Activated naive CD8-positive, alpha-beta T cell treated with anti-CD3 and anti-CD28 coated beads, Interleukin-2, amount 10 ng/mL, durations not matched to agents 7 days and 5 days (primary cell): Measurements from ENCODE around the gene PNPLA6. TPM values are rescaled to one million over a fixed set of nuclear protein-coding genes. Genes with fewer than 3 reads are reported as not detected.

Experiments
- ATAC-seq: fragments of 150-1000 bp; cut with Tn5 transposase; one replicate; pipeline ENCODE4 v1.10.0; 2021; ENCODE audit warnings: low read depth, moderate library complexity
- POLR2A ChIA-PET: fragments of 350-600 bp; sonication (Branson Sonifier 250); formaldehyde crosslinking; loops from one replicate; lab custom pipeline; 2021; ENCODE audit warnings: antibody characterized with exemption; lab: Charles Lee
- DNase-seq: peaks from one replicate; pipeline ENCODE4 v3.0.0; 2021
- H3K27ac Mint-ChIP-seq: one replicate; pipeline ENCODE4 v1.8.0; 2022; ENCODE audit warnings: mild to moderate bottlenecking, mixed read lengths
- H3K27me3 Mint-ChIP-seq: one replicate; pipeline ENCODE4 v1.8.0; 2022; ENCODE audit warnings: mild to moderate bottlenecking, moderate library complexity, mixed read lengths
- H3K36me3 Mint-ChIP-seq: one replicate; pipeline ENCODE4 v1.8.0; 2021; ENCODE audit warnings: mild to moderate bottlenecking, mixed read lengths
- H3K4me1 Mint-ChIP-seq: one replicate; pipeline ENCODE4 v1.8.0; 2021; ENCODE audit warnings: mixed read lengths
- H3K4me3 Mint-ChIP-seq: one replicate; pipeline ENCODE4 v1.8.0; 2022; ENCODE audit warnings: mild to moderate bottlenecking, moderate library complexity, mixed read lengths
- H3K9me3 Mint-ChIP-seq: one replicate; pipeline ENCODE4 v1.8.0; 2021; ENCODE audit warnings: mixed read lengths
- total RNA-seq, 2 experiments: library from RNA; stranded (reverse); gene quantifications; one replicate each; pipeline ENCODE4 v1.2.3, GENCODE V29; 2021

Gene PNPLA6
- total RNA-seq, 2 experiments from 2014 or later, result 152 to 155 TPM

GRCh38 chr19:7542556-7543348 is 7.2 kb downstream of the PNPLA6 start:
- DNase-seq, result no peak
- ATAC-seq, result no peak
- Mint-ChIP-seq H3K27me3 (no peaks in the 10 kb centered on the region), H3K27ac (peak overlapping the region; percentile 51), H3K4me1 (peaks cover 33% of the 10 kb centered on the region), H3K4me3 (no peak overlapping the region), H3K9me3 (no peaks in the 10 kb centered on the region), H3K36me3 (peaks cover 28% of the 10 kb centered on the region)
- POLR2A ChIA-PET, result no interaction called here

- Mint-ChIP-seq H3K36me3 (peaks cover 23% of the 10 kb centered on the region), H3K4me1 (peaks cover 35% of the 10 kb centered on the region), H3K4me3 (peak overlapping the region; percentile 77), H3K9me3 (no peaks in the 10 kb centered on the region), H3K27ac (peak overlapping the region; percentile 95), H3K27me3 (no peaks in the 10 kb centered on the region)
- ATAC-seq (peak; percentile 68), DNase-seq (no peak)
- POLR2A ChIA-PET, result interaction anchor here (1.1 to 3.2 kb wide), 4 partner anchors 9 to 85 kb away, joined by 3 to 28 read pairs (median 4); partner anchors contain the start of genes MCOLN1, PET100 and PNPLA6
Measured at GRCh38 chr19:7544626-7545025, 9.1 kb downstream of the PNPLA6 start.

- Mint-ChIP-seq H3K27me3 (no peaks in the 10 kb centered on the region), H3K9me3 (no peaks in the 10 kb centered on the region), H3K4me3 (peak overlapping the region; percentile 77), H3K4me1 (peaks cover 33% of the 10 kb centered on the region), H3K27ac (peak overlapping the region; percentile 95), H3K36me3 (peaks cover 25% of the 10 kb centered on the region)
- POLR2A ChIA-PET, result interaction anchor here (1.1 to 3.2 kb wide), 4 partner anchors 10 to 85 kb away, joined by 3 to 28 read pairs (median 4); partner anchors contain the start of genes MCOLN1, PET100 and PNPLA6
- DNase-seq (no peak), ATAC-seq (no peak)
Measured at GRCh38 chr19:7545300-7545699, 9.8 kb downstream of the PNPLA6 start.

DNA sequence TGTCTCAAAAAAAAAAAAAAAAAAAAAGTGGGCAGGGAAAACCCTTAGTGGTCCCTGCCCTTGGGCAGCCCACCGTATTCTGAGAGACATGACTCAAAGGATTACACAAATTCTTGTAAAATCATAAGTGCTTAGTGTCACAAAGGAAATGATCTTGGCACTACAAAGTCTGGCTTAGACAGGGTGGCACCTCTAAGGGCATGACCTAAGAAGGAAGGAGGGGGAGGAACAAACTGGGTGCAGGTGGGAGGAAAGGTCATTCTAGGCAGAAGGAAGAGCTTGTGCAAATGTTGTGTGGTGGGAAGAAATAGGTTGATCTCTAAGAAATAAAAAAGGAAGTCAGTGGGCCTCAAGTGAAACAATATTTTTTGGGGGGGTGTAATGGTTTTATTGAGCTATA is 10.4 kb downstream of the PNPLA6 start:
- H3K27ac Mint-ChIP-seq, result peak overlapping the region; percentile 76
- POLR2A ChIA-PET, result interaction anchor here (0.7 to 3.2 kb wide), 3 partner anchors 10 to 159 kb away, joined by 3 to 28 read pairs (median 4); partner anchors contain the start of gene PNPLA6
- no peak for DNase-seq
- no peaks in the 10 kb centered on the region for H3K27me3 Mint-ChIP-seq
- ATAC-seq, result peak; percentile 27
- peaks cover 26% of the 10 kb centered on the region for H3K36me3 Mint-ChIP-seq
- peaks cover 32% of the 10 kb centered on the region for H3K4me1 Mint-ChIP-seq
- H3K9me3 Mint-ChIP-seq, result no peaks in the 10 kb centered on the region
- peak overlapping the region; percentile 63 for H3K4me3 Mint-ChIP-seq

DNA sequence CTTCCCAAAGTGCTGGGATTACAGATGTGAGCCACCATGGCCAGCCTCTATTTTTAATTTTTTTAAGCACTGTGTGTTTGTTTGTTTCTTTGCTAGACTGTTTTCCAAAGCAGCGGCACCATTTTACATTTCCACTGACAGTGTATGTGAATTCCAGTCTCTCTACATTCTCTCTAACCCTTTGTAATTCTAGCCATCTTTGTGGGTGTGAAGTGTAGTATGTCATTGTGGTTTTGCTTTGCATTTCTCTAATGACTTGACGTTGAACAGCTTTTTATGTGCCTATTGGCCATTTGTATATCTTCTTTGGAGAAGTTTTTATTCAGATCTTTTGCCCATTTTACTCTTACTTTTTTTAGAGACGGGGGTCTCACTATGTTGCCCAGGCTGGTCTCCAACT is 11.6 kb downstream of the PNPLA6 start:
- H3K27me3 Mint-ChIP-seq, result no peaks in the 10 kb centered on the region
- peaks cover 40% of the 10 kb centered on the region for H3K4me1 Mint-ChIP-seq
- peaks cover 27% of the 10 kb centered on the region for H3K36me3 Mint-ChIP-seq
- no peaks in the 10 kb centered on the region for H3K9me3 Mint-ChIP-seq
- POLR2A ChIA-PET, result no interaction called here
- peak overlapping the region; percentile 37 for H3K4me3 Mint-ChIP-seq
- DNase-seq (no peak), ATAC-seq (no peak)
- H3K27ac Mint-ChIP-seq, result peak overlapping the region; percentile 64

GRCh38 chr19:7549429-7550148 is 14.1 kb downstream of the PNPLA6 start:
- Mint-ChIP-seq H3K9me3 (no peaks in the 10 kb centered on the region), H3K27ac (no peak overlapping the region), H3K4me1 (peaks cover 37% of the 10 kb centered on the region), H3K27me3 (no peaks in the 10 kb centered on the region), H3K4me3 (no peak overlapping the region), H3K36me3 (peaks cover 26% of the 10 kb centered on the region)
- DNase-seq (no peak), ATAC-seq (no peak)
- POLR2A ChIA-PET, result interaction anchor here (0.7 kb wide), 1 partner anchor 341 kb away, joined by 3 read pairs; no protein-coding TSS in a partner anchor

GRCh38 chr19:7550169-7550770 is 14.8 kb downstream of the PNPLA6 start:
- no peak overlapping the region for H3K4me3 Mint-ChIP-seq
- no peak overlapping the region for H3K27ac Mint-ChIP-seq
- POLR2A ChIA-PET, result no interaction called here
- peaks cover 26% of the 10 kb centered on the region for H3K36me3 Mint-ChIP-seq
- no peak for DNase-seq
- H3K27me3 Mint-ChIP-seq, result no peaks in the 10 kb centered on the region
- ATAC-seq, result no peak
- H3K4me1 Mint-ChIP-seq, result peaks cover 32% of the 10 kb centered on the region
- no peaks in the 10 kb centered on the region for H3K9me3 Mint-ChIP-seq

GRCh38 chr19:7550987-7551761 is 15.7 kb downstream of the PNPLA6 start:
- H3K4me3 Mint-ChIP-seq, result peak overlapping the region; percentile 8

GRCh38 chr19:7552781-7553180 is 17.3 kb downstream of the PNPLA6 start:
- Mint-ChIP-seq H3K27me3 (no peaks in the 10 kb centered on the region), H3K4me3 (peak overlapping the region; percentile 7), H3K9me3 (no peaks in the 10 kb centered on the region), H3K36me3 (peaks cover 32% of the 10 kb centered on the region), H3K27ac (peak overlapping the region; percentile 81), H3K4me1 (peaks cover 19% of the 10 kb centered on the region)
- DNase-seq (no peak), ATAC-seq (peak; percentile 65)
- POLR2A ChIA-PET, result interaction anchor here (0.8 to 2.1 kb wide), 4 partner anchors 16 to 77 kb away, joined by 3 to 7 read pairs (median 6); partner anchors contain the start of genes MCOLN1 and PET100

More at GRCh38 chr19:7550987-7551761, 15.7 kb downstream of the PNPLA6 start:
- H3K9me3 Mint-ChIP-seq, result no peaks in the 10 kb centered on the region
- peaks cover 24% of the 10 kb centered on the region for H3K36me3 Mint-ChIP-seq
- H3K27me3 Mint-ChIP-seq, result no peaks in the 10 kb centered on the region
- ATAC-seq (peak; percentile 40), DNase-seq (no peak)
- peak overlapping the region; percentile 62 for H3K27ac Mint-ChIP-seq
- peaks cover 26% of the 10 kb centered on the region for H3K4me1 Mint-ChIP-seq
- POLR2A ChIA-PET, result no interaction called here

DNA sequence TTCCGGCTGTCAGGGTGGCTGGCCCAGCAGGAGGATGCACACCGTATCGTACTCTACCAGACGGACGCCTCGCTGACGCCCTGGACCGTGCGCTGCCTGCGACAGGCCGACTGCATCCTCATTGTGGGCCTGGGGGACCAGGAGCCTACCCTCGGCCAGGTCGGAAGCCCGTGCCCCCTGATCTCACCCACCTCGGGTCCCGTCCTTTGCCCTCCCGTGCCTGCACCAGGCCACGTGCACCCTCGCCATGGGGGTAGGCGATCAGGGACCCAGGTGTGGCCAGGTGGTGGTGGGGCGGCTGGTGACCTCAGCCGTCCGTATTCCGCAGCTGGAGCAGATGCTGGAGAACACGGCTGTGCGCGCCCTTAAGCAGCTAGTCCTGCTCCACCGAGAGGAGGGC is 19.0 kb downstream of the PNPLA6 start:
- H3K36me3 Mint-ChIP-seq, result peaks cover 43% of the 10 kb centered on the region
- POLR2A ChIA-PET, result interaction anchor here (0.6 kb wide), 1 partner anchor 47 kb away, joined by 3 read pairs; no protein-coding TSS in a partner anchor
- no peak overlapping the region for H3K27ac Mint-ChIP-seq
- H3K4me1 Mint-ChIP-seq, result peaks cover 17% of the 10 kb centered on the region
- ATAC-seq (no peak), DNase-seq (no peak)
- H3K27me3 Mint-ChIP-seq, result no peaks in the 10 kb centered on the region
- H3K9me3 Mint-ChIP-seq, result no peaks in the 10 kb centered on the region
- no peak overlapping the region for H3K4me3 Mint-ChIP-seq

DNA sequence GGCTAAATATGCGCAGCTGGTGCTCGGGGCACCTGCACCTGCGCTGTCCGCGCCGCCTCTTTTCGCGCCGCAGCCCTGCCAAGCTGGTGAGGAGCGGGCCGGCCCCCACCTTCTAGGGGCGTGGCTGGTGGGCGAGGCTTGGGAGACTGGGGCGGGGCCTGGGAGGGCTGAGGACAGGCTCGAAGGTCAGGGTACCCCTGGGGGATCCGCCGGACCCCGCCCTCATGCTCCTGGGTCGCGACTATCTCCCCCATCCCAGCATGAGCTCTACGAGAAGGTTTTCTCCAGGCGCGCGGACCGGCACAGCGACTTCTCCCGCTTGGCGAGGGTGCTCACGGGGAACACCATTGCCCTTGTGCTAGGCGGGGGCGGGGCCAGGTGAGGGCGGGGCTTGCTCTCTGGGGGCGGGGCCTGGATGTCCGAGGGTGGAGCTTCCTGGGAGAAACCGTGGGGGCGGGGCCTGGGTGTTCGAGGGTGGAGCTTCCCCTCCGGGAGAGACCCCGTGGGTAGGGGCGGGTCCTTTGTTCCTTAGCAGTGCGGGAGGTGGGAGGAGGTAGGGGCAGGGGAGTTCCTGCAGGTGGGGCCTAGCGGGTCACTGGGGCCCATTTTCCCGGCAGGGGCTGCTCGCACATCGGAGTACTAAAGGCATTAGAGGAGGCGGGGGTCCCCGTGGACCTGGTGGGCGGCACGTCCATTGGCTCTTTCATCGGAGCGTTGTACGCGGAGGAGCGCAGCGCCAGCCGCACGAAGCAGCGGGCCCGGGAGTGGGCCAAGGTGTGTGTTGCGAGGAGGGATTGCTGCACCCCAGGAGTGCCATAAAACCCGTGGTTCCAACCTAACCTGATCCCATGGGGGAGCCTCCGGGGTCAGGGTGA is 19.7 kb downstream of the PNPLA6 start:
- ATAC-seq, result no peak
- Mint-ChIP-seq H3K9me3 (no peaks in the 10 kb centered on the region), H3K27me3 (no peaks in the 10 kb centered on the region), H3K27ac (no peak overlapping the region), H3K36me3 (peaks cover 42% of the 10 kb centered on the region), H3K4me1 (peaks cover 18% of the 10 kb centered on the region), H3K4me3 (no peak overlapping the region)
- DNase-seq, result no peak
- POLR2A ChIA-PET, result interaction anchor here (0.6 to 1.2 kb wide), 2 partner anchors 10 to 47 kb away, joined by 3 read pairs; no protein-coding TSS in a partner anchor
